ENCODE data around the gene COLQ.
"Not testable (repeated sequence)": the region's sequence is repeated elsewhere in the genome, so short reads cannot be mapped to it uniquely, and the experiment has no call there.

Gene COLQ

GRCh38 chr3:15410966-15411365, 110.5 kb downstream of the COLQ start:
- DNase-seq, result not testable (repeated sequence)

- DNase-seq, result no peak
Observed at GRCh38 chr3:15409774-15410173, 111.7 kb downstream of the COLQ start.

GRCh38 chr3:15409239-15409638, 112.3 kb downstream of the COLQ start:
- no peak for DNase-seq

- no peak for DNase-seq
Observed at GRCh38 chr3:15405448-15406050, 116.0 kb downstream of the COLQ start.

DNA sequence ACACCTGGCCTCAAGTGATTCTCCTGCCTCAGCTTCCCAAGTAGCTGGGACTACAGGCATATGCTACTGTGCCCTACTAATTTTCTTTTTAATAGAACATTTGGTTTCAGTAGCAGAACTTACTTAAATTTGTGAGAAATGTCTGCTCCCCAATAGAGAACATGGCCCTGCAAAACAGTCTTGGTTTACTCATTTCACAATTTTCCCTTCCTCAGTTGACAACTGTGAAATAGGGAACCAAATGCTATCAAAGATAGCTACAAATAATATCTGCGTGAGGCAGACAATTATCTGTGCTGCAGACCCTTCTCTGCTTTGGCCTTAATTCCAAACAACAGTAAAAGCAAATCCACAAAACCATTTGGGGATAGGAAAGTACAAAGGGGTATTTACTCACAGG, 116.7 kb downstream of the COLQ start:
- DNase-seq, result no peak

DNA sequence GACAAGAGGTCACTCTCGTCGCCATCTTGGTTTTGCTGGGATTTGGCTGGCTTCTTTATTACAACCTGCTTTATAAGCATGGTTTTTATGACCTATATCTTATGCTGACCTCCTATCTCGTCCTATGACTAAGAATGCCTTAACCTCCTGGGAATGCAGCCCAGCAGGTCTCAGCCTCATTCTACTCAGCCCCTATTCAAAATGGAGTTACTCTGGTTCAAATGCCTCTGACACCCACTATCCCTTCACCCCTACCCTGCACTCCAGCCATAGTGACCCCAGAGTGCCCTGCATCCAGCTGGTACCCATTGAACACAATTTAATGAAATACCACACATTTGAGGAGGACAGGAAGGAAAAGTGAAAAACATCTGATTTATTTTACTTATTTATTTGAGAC, 117.5 kb downstream of the COLQ start:
- no peak for DNase-seq

GRCh38 chr3:15403495-15403894, 118.0 kb downstream of the COLQ start:
- no peak for DNase-seq

DNA sequence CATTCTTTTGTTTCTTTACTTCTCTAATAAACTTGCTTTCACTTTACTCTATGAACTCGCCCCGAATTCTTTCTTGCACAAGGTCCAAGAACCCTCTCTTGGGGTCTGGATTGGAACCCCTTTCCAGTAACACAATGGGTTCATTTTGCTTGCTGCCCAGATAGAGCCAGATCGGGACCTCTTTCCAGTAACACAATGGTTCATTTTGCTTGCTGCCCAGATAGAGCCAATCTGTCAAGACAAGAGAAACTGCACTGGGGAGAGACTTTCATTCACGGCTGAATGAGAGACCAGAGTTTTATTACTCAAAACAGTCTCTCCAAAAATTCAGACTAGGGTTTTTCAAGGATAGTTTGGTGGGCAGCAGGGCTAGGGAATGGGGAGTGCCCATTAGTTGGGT, 119.6 kb downstream of the COLQ start:
- DNase-seq, result no peak

Measured in stimulated activated CD4-positive, alpha-beta T cell treated with anti-CD3 and anti-CD28 coated beads, Interleukin-1b, Interleukin-23, amount 100 ng/mL, for 48 hours (primary cell).